Stimulated activated naive CD4-positive, alpha-beta T cell treated with Interleukin-2 at 50 U/mL for 16 hours (primary cell): ENCODE results near the gene TBC1D10B.
"Not testable (repeated sequence)": the region's sequence is repeated elsewhere in the genome, so short reads cannot be mapped to it uniquely, and the experiment has no call there.

Source experiments
- DNase-seq: peaks from one replicate; lab custom pipeline; 2025; lab: John Stamatoyannopoulos, UW

TBC1D10B gene

DNA sequence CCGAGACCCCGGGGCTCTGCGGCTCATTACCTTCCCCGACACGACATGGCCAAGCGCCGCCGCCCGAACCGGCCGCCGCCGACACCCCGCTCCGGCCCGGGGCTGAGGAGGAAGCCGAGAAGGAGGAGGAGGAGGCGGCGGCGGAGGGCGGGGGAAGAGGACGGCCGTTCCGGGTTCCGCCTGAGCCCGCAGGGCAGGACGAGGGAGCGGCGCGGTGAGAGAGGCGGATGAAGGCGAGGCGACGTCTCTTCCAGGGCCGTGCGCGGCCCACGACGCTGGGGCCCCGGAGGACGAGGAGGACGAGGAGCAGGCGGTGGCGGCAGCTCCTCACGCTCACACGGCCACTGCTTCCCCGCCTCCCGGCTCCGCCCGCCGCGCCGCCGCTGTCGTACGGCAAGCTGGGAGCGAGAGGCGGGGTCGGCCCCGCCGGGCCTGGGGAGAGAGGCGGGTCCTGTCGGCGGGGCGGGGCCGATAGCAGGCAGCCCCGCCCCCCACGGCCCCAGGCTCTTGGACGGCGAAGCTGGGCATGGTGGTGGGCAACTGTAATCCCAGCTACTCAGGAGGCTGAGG, 35.2 kb downstream of the TBC1D10B start:
- peak; percentile 82 for DNase-seq

- DNase-seq: peak; percentile 82
Observed at GRCh38 chr16:30334473-30334989, 35.8 kb downstream of the TBC1D10B start.

DNA sequence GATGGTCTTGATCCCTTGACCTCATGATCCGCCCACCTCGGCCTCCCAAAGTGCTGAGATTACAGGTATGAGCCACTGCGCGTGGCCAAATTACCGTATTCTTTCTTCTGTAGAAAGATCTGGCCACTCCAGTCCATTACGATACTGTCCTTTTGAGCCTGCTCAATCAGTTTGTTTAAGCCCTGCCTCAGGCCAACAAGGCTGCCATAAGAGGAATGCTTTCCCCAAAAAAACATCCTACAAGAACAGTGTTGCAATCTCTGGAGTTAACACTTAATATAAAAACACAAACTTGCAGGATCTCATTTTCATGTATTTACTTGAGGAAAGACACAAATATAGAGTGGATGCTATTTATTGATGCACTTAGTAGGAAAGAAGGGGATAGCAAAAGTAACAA, 46.1 kb downstream of the TBC1D10B start:
- not testable (repeated sequence) for DNase-seq

GRCh38 chr16:30318647-30319046, 51.6 kb downstream of the TBC1D10B start:
- DNase-seq: not testable (repeated sequence)

GRCh38 chr16:30310937-30311336, 59.4 kb downstream of the TBC1D10B start:
- not testable (repeated sequence) for DNase-seq

DNA sequence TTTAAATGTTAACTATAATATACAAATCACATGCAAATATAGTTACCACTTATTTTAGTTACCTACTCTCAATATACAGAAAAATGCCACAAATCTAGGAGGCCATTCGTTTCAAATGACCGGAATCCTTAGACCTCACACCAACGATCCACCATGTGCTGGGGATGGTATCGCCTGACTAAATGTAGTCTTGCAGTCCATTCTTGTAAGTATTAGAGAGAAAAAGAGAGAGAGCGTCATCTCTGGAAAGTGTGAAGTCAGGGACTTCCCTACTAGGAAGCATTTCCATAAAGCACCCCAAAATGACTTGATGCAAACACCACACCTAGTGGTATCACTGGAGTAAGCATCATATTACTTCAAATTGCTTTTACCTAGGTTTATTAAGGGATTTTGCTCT, 61.0 kb downstream of the TBC1D10B start:
- not testable (repeated sequence) for DNase-seq
